HG03432 (cell line): ENCODE data around the gene EIF4G1.
"Not testable (repeated sequence)": the region's sequence is repeated elsewhere in the genome, so short reads cannot be mapped to it uniquely, and the experiment has no call there.

ENCODE experiments used
- ATAC-seq: cut with Tn5 transposase; IDR thresholded peaks from one replicate; pipeline ENCODE4 v1.9.1; 2021; ENCODE audit warnings: mild to moderate bottlenecking, moderate library complexity; ENCODE audit not compliant: unreplicated experiment

Gene EIF4G1, protein sequence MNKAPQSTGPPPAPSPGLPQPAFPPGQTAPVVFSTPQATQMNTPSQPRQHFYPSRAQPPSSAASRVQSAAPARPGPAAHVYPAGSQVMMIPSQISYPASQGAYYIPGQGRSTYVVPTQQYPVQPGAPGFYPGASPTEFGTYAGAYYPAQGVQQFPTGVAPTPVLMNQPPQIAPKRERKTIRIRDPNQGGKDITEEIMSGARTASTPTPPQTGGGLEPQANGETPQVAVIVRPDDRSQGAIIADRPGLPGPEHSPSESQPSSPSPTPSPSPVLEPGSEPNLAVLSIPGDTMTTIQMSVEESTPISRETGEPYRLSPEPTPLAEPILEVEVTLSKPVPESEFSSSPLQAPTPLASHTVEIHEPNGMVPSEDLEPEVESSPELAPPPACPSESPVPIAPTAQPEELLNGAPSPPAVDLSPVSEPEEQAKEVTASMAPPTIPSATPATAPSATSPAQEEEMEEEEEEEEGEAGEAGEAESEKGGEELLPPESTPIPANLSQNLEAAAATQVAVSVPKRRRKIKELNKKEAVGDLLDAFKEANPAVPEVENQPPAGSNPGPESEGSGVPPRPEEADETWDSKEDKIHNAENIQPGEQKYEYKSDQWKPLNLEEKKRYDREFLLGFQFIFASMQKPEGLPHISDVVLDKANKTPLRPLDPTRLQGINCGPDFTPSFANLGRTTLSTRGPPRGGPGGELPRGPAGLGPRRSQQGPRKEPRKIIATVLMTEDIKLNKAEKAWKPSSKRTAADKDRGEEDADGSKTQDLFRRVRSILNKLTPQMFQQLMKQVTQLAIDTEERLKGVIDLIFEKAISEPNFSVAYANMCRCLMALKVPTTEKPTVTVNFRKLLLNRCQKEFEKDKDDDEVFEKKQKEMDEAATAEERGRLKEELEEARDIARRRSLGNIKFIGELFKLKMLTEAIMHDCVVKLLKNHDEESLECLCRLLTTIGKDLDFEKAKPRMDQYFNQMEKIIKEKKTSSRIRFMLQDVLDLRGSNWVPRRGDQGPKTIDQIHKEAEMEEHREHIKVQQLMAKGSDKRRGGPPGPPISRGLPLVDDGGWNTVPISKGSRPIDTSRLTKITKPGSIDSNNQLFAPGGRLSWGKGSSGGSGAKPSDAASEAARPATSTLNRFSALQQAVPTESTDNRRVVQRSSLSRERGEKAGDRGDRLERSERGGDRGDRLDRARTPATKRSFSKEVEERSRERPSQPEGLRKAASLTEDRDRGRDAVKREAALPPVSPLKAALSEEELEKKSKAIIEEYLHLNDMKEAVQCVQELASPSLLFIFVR (N-terminal part only)

DNA sequence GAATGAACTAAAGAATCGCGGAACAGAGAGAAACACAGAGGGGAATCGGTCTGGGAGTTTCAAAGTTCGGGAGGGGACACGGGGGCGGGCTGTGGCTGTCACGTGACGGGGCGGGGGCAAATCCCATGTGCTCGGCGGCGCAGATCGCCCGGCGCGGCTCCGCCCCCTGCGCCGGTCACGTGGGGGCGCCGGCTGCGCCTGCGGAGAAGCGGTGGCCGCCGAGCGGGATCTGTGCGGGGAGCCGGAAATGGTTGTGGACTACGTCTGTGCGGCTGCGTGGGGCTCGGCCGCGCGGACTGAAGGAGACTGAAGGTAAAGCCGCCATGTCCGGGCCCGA is at the start of gene EIF4G1:
Gene EIF4G1, plus strand, starts transcription at position 244 of the 337 bp plus-strand sequence. CDS start 1,191 bp downstream, outside the sequence.
- ATAC-seq: peak; percentile 87

DNA sequence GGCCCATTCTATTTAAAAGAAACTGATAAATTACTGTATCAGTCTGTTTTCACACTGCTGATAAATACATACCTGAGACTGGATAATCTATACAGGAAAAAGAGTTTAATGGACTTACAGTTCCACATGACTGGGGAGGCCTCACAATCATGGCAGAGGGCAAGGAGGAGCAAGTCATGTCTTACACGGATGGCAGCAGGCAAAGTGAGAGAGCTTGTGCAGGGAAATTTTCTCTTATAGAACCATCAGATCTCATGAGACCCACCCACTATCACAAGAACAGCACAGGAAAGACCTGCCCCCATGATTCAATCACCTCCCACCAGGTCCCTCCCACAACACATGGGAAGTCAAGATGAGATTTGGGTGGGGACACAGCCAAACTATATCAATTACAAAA is 47.2 kb upstream of the EIF4G1 start:
- not testable (repeated sequence) for ATAC-seq

DNA sequence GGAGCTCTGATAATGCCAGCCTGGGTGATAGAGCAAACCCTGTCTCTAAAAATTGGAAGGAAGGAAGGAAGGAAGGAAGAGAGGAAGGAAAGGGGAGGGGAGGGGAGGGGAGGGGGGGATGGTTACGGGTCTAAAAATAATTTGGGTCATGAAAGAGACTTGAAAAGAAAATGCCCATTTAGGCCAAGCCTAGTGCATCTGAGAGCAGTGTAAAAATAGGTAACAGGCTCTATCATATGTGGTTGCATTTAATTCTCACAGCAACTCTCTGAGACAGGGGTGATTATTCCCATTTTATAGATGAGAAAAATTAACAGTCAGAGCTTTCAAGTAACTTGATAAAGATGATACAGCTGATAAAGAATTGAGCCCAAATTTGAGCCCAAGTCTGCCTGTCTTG is 42.1 kb upstream of the EIF4G1 start:
- no peak for ATAC-seq

DNA sequence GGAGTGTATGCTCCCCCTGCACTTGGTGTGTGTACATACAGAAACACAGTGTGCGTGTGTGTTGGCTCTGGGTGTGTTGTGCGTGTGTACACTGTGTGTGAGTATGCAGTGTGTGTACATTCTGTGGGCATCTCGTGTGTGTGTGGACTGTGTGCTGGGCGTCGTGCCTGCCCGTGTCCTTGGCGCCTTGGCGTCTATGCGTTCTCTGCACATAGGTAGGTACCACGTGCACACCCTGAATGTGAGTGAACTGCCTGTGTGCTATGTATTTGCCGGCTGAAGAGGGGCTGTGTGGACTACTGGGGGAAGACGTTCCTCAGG is 39.1 kb upstream of the EIF4G1 start:
- ATAC-seq: no peak

DNA sequence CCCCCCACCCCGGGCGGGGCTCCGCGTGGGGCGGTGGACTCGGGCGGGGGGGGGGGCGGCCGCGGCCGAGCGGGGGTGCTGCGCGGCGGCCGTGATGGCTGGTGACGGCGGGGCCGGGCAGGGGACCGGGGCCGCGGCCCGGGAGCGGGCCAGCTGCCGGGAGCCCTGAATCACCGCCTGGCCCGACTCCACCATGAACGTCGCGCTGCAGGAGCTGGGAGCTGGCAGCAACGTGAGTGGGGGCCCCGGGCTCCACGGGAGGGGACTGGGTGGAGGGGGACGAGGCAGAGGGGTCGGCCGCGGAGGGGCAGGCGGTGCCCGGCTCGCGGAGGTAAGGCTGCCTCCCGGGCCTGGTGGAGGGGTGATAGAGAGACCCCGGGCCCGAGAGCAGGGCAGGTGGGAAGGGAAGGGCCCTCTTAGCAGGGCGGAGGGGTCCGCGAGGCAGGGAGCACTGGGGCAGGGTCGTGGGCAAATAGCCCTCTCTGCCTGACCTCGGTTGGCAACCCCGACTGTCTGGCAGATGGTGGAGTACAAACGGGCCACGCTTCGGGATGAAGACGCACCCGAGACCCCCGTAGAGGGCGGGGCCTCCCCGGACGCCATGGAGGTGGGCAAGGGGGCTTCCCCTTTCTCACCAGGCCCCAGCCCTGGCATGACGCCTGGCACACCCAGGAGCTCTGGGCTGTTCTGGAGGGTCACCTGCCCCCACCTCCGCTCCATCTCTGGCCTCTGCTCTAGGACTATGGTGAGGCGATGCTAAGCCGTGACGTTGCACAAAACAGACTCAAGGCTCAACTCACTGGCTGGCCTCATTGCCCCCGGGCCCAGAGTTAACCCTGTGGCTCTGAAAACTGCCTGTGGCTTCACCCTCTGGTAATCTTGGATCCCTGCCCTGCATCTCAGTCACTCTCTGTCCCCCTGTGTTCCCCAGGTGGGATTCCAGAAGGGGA is 38.2 kb upstream of the EIF4G1 start, which contains the start of gene ECE2:
Gene ECE2, plus strand, starts transcription at position 62 of the 950 bp plus-strand sequence. Its CDS starts 132 bp downstream, at position 194.
- no peak for ATAC-seq

DNA sequence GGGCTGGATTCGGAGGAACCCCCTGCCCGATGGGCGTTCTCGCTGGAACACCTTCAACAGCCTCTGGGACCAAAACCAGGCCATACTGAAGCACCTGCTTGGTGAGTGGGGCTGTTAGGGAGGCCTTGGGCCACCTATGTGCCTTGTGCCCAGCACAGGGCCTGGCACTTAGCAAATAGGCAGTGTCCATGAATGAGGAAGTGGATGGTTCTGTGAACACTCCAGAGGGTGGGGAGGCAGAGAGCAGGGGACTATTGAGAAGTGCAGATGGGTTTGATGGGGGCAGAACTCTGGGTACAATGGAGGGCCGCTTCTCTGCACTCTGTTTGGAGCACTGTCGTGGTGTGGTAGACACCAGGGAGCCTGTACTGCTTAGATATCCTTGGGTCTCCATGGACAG is 37.0 kb upstream of the EIF4G1 start:
- no peak for ATAC-seq

DNA sequence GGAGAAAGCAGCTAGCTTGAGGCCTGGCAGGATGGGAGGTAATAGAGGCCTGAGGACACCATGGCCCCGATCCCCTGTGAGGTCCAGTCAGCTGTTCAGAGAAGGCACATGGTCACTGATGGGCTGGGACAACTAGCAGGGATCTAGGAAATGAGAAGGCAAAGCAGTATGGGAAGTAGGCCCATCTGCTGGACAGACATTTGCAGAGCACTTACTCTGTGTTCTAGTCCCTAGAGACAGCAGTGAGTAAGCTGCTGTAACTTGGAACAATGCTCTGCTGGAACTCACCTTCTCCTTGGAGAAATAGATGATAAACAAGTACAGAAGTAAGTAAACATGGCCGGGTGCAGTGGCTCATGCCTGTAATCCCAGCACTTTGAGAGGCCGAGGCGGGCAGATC is 31.5 kb upstream of the EIF4G1 start:
- ATAC-seq: no peak

DNA sequence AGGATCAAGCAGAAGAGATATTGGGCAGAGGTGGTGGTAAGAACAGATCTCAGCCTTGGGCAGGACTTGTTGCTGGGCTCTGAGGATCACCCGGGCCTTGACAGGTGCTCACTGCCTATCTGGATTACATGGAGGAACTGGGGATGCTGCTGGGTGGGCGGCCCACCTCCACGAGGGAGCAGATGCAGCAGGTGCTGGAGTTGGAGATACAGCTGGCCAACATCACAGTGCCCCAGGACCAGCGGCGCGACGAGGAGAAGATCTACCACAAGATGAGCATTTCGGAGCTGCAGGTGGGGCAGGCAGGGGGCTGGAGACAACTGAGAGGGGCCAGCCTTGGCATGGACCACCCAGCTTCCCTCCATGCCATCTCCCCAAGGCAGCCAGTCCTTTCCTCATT is 30.7 kb upstream of the EIF4G1 start:
- no peak for ATAC-seq

DNA sequence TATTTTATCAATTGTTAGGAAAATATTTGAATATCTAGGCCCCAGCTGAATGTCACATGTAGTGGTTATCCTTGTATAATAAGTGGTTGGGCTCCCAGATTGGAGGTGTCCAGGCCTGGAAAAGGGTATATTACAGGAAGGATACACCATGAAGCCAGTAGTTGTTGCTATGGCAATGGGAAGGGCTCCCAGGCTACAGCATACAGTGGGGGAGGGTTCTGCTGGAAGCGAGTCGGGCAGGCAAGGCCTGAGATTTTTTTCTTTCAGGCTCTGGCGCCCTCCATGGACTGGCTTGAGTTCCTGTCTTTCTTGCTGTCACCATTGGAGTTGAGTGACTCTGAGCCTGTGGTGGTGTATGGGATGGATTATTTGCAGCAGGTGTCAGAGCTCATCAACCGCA is 29.7 kb upstream of the EIF4G1 start:
- no peak for ATAC-seq

DNA sequence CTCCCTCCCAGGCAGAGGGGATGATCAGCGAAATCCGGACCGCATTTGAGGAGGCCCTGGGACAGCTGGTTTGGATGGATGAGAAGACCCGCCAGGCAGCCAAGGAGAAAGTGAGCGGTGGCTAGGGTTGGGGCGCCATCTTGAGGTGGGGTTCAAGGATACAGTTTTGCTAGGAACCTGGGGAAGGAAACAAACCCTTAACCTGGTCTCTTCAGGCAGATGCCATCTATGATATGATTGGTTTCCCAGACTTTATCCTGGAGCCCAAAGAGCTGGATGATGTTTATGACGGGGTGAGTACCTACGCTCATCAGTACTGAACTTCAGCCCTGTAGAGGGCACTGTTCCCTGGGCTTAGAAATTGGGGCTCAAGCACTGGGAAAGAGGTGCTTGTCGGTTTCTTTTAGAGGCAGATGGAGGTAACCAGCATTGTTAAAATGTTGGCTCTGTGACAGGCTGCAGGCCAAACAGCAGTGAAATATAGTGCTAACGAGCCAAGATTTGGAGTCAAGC is 24.9 kb upstream of the EIF4G1 start:
- no peak for ATAC-seq

DNA sequence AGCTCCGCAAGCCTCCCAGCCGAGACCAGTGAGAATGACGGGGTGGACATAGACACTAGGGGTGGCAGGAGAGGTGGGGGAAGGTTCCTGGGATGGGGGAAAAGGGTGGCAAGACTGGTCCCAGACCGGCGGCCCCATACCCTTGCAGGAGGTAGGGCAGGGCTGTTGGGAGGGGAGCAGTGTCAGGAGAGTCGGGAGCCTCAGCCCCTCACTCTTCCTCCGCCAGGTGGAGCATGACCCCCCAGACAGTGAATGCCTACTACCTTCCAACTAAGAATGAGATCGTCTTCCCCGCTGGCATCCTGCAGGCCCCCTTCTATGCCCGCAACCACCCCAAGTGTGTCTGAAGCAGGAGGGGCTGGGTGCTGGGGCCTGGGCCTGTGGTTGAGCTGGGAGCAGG is 24.1 kb upstream of the EIF4G1 start:
- ATAC-seq: no peak

DNA sequence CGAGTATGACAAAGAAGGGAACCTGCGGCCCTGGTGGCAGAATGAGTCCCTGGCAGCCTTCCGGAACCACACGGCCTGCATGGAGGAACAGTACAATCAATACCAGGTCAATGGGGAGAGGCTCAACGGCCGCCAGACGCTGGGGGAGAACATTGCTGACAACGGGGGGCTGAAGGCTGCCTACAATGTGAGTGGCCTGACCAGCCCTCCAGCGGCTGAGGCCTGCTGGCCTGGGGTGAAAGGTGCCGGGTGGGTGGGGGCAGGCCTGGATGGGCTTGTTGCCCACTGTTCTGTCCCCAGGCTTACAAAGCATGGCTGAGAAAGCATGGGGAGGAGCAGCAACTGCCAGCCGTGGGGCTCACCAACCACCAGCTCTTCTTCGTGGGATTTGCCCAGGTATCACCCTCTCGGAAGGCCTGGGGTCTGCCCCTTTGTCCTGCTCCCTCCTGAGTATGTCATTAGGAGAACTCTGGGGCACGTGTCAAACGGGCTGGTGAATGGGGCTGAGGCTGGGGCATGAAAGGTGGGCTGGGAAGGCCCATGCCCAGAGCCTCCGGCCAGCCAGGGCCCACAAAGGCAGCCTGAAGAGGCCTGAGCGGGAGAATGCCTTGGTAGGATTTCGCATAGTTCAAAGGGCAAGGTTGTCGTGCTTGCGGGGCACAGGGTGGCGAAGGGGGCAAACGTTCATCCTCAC is 23.2 kb upstream of the EIF4G1 start:
- ATAC-seq: no peak

DNA sequence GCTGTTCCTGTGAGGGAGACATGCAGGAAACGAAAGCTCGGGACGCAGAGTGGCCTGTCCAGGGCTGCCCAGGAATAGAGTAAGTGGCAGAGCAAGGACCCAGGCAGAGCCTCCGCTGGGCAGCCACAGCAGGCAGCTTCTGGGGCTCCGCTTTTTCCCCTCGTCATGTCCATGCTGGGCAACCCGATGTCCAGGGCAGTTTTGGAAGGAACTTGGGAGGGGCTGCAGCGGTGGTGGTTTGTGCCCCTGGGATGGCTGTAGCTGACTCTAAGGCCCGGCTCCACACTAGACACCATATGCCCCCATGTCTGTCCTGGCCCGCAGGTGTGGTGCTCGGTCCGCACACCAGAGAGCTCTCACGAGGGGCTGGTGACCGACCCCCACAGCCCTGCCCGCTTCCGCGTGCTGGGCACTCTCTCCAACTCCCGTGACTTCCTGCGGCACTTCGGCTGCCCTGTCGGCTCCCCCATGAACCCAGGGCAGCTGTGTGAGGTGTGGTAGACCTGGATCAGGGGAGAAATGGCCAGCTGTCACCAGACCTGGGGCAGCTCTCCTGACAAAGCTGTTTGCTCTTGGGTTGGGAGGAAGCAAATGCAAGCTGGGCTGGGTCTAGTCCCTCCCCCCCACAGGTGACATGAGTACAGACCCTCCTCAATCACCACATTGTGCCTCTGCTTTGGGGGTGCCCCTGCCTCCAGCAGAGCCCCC is 22.5 kb upstream of the EIF4G1 start:
- no peak for ATAC-seq

DNA sequence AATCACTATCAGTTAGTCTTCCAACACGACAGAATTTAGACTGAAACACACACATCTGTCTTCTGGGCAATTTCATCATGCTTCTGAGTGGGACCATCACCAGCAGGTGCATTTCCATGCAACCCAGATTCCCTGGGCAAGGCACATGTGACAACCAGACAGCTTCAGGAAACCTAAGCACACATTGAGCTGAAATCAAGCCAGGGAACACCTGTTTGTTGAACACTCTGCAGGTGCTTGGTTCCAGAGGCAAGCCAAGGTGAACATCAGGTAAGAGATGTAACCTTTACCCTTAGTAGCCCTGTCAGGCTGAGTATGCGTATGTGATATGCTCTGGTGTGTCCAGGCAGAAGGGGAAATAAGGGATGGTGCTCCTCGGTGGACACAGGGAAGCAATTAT is 18.6 kb upstream of the EIF4G1 start:
- no peak for ATAC-seq

DNA sequence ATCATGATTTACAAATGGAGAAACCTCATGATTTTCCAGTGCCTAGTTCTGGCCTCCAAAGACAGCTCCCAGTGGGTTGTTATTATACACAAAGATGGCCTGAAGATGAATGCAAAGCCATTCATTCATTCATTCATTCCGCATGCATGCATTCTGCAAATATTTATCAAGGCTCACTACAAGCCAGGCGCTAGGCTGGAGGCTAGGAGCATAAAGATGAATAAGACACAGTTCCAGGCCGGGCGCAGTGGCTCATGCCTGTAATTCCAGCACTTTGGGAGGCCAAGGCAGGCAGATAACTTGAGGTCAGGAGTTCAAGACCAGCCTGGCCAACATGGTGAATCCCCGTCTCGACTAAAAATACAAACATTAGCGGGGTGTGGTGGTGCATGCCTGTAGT is 17.8 kb upstream of the EIF4G1 start:
- no peak for ATAC-seq

DNA sequence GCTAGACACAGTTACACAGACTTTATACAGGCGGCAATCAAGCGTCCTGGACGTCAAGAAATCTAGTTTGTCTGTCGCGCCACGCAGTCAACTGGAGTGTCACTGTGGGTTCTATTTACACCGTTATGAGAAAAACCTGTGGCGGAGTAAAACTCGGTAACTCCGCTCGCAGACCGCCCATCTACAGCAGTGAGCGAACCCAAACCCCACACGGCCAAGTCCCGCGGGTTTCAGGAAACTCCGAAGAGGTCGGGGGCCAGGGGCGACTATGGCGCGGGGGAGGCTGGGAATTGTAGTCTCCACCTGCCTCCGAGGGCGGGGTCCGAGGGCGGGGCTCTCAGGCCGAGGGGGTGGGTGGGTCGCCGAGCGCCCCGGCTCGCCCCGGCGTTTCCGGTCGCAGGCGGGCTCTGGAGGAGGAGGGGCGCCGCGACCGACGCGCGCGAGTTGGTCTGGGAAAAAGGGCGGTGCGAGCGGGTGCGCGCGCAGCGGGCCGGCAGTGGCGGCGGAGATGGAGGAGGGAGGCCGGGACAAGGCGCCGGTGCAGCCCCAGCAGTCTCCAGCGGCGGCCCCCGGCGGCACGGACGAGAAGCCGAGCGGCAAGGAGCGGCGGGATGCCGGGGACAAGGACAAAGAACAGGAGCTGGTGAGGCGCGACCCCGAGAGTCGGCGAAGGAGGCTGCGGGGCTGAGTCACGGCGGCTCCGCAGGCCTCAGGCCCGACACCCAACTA is 15.5 kb upstream of the EIF4G1 start, which contains the start of gene PSMD2:
Gene PSMD2, plus strand, starts transcription at position 483 of the 729 bp plus-strand sequence. Its CDS starts 26 bp downstream, at position 509.
- ATAC-seq: peak; percentile 92

DNA sequence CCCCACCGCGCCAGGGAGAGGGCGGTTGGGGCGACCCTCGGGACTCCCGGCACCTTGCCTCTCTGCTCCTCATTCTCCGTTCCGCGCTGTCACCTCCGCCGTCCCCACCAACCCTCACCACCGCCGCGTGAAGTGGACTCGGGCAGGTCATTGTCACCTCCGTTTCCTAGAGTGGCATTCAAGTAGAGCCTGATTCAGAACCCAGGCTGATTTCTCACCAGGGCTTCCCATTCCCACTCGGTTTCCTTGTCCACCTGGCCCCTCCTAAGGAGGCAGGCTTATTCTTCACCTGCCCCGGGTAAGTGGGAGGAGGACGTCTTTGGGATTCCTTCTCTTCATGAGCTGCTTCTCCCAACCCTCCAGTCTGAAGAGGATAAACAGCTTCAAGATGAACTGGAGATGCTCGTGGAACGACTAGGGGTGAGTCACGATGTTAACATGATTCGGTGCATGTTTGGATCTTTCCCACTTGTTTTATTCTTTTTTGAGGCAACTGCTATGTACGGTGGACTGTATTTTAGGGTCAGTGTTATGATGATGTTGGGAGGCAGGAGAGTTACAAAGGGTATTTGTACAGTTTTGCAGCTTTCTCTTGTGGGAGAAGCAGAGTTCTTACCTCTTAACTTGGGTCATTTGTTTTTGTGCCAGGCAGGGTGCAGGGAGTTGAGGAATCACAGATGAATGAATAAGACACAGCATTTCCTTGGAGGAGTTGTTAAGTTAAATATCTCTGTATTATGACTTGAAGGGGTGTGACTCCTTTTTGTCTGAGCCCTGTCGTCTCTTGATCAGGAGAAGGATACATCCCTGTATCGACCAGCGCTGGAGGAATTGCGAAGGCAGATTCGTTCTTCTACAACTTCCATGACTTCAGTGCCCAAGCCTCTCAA is 14.7 kb upstream of the EIF4G1 start:
- peak; percentile 12 for ATAC-seq
